Motor neuron (in vitro differentiated cells): ENCODE measurements around the gene IDE. TPM values are rescaled to one million over a fixed set of nuclear protein-coding genes. Genes with fewer than 3 reads are reported as not detected.

Source experiments
- total RNA-seq, 8 experiments: library from RNA; unstranded; fragments of 300-600 nt; gene quantifications; 2 replicates each; pipeline versions ENCODE4 v1.2.3 to v1.2.4, GENCODE V29; 2022

Gene IDE
- total RNA-seq, 8 experiments from 2014 or later = 8.3 to 46.8 (median 18.3) TPM

Other genes starting within 250 kb of the IDE start
- gene KIF11, start 19.0 kb upstream of the IDE start, total RNA-seq = 10 to 100 TPM in 3 of 8 experiments, 1 to 10 TPM in 4, under 1 TPM in 1; 0.92 to 36.9 (median 2.5) TPM
- 1 to 10 TPM in 2 of 8 experiments, under 1 TPM in 3, not detected in 3; 0.38 to 8.1 (median 0.56) TPM for gene HHEX, start 115.9 kb upstream of the IDE start, total RNA-seq